GM18861 (cell line): ENCODE measurements around the gene VPS13D.
"Not testable (repeated sequence)": the region's sequence is repeated elsewhere in the genome, so short reads cannot be mapped to it uniquely, and the experiment has no call there.

Experiments
- ATAC-seq: cut with Tn5 transposase; IDR thresholded peaks from one replicate; pipeline ENCODE4 v1.9.1; 2021; ENCODE audit not compliant: unreplicated experiment

VPS13D gene

GRCh38 chr1:12506281-12507280 is 276.8 kb downstream of the VPS13D start:
- ATAC-seq: no peak

GRCh38 chr1:12507631-12508030 is 277.8 kb downstream of the VPS13D start:
- ATAC-seq: no peak

GRCh38 chr1:12508849-12509248 is 279.0 kb downstream of the VPS13D start:
- no peak for ATAC-seq

GRCh38 chr1:12511128-12511484 is 281.3 kb downstream of the VPS13D start:
- ATAC-seq: no peak

- no peak for ATAC-seq
Observed at GRCh38 chr1:12511516-12512468, 282.0 kb downstream of the VPS13D start.

GRCh38 chr1:12513181-12513580 is 283.4 kb downstream of the VPS13D start:
- no peak for ATAC-seq

- ATAC-seq: no peak
Observed at GRCh38 chr1:12514590-12514989, 284.8 kb downstream of the VPS13D start.

GRCh38 chr1:12515234-12515633 is 285.4 kb downstream of the VPS13D start:
- ATAC-seq: no peak

GRCh38 chr1:12516741-12517140 is 286.9 kb downstream of the VPS13D start:
- no peak for ATAC-seq

- no peak for ATAC-seq
Observed at GRCh38 chr1:12518931-12519692, 289.3 kb downstream of the VPS13D start.

GRCh38 chr1:12519693-12520364 is 290.0 kb downstream of the VPS13D start:
- no peak for ATAC-seq

GRCh38 chr1:12521096-12521495 is 291.3 kb downstream of the VPS13D start:
- ATAC-seq: no peak

GRCh38 chr1:12522780-12523179 is 292.9 kb downstream of the VPS13D start:
- not testable (repeated sequence) for ATAC-seq

GRCh38 chr1:12524266-12524665 is 294.4 kb downstream of the VPS13D start:
- ATAC-seq: no peak

- ATAC-seq: no peak
Observed at GRCh38 chr1:12525311-12526181, 295.7 kb downstream of the VPS13D start.

GRCh38 chr1:12527564-12527963 is 297.7 kb downstream of the VPS13D start:
- ATAC-seq: no peak

- ATAC-seq: no peak
Observed at GRCh38 chr1:12528021-12528852, 298.4 kb downstream of the VPS13D start.

- ATAC-seq: no peak
Observed at GRCh38 chr1:12529640-12530174, 299.9 kb downstream of the VPS13D start.
